Esophagus (tissue), 2 donors: Measurements from ENCODE around the gene GCLC. TPM values are rescaled to one million over a fixed set of nuclear protein-coding genes. Genes with fewer than 3 reads are reported as not detected.

Source experiments
- H3K27ac ChIP-seq, 2 donors: one replicate each; pipeline ENCODE4 v1.5.1; 2013; ENCODE audit warnings: low read depth in 2 of 2, mild to moderate bottlenecking in 2 of 2, inconsistent platforms in 1 of 2, low read length in 1 of 2, moderate library complexity in 1 of 2
- H3K27me3 ChIP-seq, 2 donors: one replicate each; pipeline ENCODE4 v1.6.1; 2013; ENCODE audit warnings: low read length in 2 of 2, control low read depth in 1 of 2, mild to moderate bottlenecking in 1 of 2; ENCODE audit not compliant: insufficient read depth in 2 of 2, control insufficient read depth in 1 of 2
- H3K36me3 ChIP-seq, 2 donors: one replicate each; pipeline ENCODE4 v1.6.1; 2013; ENCODE audit warnings: low read length in 1 of 2; ENCODE audit not compliant: control insufficient read depth in 2 of 2, insufficient read depth in 2 of 2
- H3K4me1 ChIP-seq, 2 donors: one replicate each; pipeline ENCODE4 v1.6.1; 2013; ENCODE audit warnings: low read length in 1 of 2; ENCODE audit not compliant: control insufficient read depth in 2 of 2, insufficient read depth in 2 of 2
- H3K4me3 ChIP-seq, 2 donors: one replicate each; pipeline ENCODE4 v1.5.1; 2013; ENCODE audit warnings: low read length in 2 of 2, mild to moderate bottlenecking in 2 of 2, low read depth in 1 of 2, moderate library complexity in 1 of 2
- H3K9me3 ChIP-seq, 2 donors: one replicate each; pipeline ENCODE4 v1.6.1; 2013; ENCODE audit warnings: mild to moderate bottlenecking in 2 of 2, low read depth in 1 of 2, low read length in 1 of 2, moderate library complexity in 1 of 2; ENCODE audit not compliant: control insufficient read depth in 2 of 2, insufficient read depth in 1 of 2
- WGBS, 2 donors: extraction: QIAGEN DNeasy Blood & Tissue Kit; methylation state at CpG; one replicate each; pipeline ENCODE4 v1.1.7; 2013; 5-methylcytosine and 5-hydroxymethylcytosine counted together
- polyA plus RNA-seq, 2 donors: library from polyadenylated mRNA; stranded (reverse); fragments of 200-250 nt; gene quantifications; one replicate each; pipeline ENCODE4 v1.2.3, GENCODE V29; 2013
- donor health status: healthy with polysubstance abuse.
- donor health status: Bipolar disorder and iron deficiency.

Gene GCLC
- polyA plus RNA-seq, 2 donors = 12.9 to 22.6 TPM

DNA sequence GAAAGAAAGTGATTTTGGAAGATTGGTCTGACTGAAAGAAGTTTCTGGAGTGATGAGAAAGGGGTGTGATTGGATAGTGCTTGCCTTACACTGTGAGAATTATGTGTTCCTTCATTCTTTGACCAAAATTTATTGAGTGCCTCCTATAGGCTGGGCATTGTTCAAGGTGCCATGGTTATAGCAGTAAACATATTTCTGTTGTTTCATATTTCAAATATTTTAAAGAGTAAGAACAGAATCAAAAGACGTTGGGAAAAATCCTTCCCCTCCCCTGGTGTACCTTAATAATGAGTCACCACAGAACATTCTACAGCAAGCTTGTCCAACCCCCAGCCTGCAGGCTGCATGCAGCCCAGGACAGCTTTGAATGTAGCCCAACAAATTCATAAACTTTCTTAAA, 78.6 kb downstream of the GCLC start:
- WGBS, 2 donors = 22 to 26% methylated on average over 1 of the region's 1 CpG
- Histone ChIP-seq H3K36me3 (no peaks in the 10 kb centered on the region), H3K9me3 (no peaks in the 10 kb centered on the region), H3K27me3 (no peaks in the 10 kb centered on the region), H3K27ac (no peak overlapping the region), H3K4me1 (peaks cover 0 to 1% of the 10 kb centered on the region in 2 donors), H3K4me3 (no peak overlapping the region)

DNA sequence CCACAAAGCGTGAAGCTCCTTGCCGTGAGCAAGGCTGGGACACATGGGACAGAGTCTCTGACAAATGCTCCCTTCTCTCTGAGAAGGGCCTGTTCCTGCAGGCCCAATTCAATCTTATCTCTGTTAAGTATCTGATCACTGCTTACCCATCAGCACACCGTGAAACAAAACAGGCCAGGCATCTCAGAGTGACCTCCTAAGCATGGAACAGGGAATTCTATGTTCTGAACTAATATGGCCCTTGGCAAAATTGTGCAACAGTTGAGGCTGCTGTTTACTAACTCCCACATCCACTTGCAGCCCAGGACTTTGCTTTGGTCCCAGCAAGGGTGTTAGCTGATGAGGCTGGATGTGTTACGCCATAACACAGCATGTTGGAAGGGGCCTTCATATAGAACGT, 79.2 kb downstream of the GCLC start:
- Histone ChIP-seq H3K9me3 (no peaks in the 10 kb centered on the region), H3K27me3 (no peaks in the 10 kb centered on the region), H3K4me3 (no peak overlapping the region), H3K4me1 (peaks cover 0 to 1% of the 10 kb centered on the region in 2 donors), H3K36me3 (no peaks in the 10 kb centered on the region), H3K27ac (no peak overlapping the region)
- 66 to 77% methylated on average over 5 of the region's 5 CpGs for WGBS, 2 donors

DNA sequence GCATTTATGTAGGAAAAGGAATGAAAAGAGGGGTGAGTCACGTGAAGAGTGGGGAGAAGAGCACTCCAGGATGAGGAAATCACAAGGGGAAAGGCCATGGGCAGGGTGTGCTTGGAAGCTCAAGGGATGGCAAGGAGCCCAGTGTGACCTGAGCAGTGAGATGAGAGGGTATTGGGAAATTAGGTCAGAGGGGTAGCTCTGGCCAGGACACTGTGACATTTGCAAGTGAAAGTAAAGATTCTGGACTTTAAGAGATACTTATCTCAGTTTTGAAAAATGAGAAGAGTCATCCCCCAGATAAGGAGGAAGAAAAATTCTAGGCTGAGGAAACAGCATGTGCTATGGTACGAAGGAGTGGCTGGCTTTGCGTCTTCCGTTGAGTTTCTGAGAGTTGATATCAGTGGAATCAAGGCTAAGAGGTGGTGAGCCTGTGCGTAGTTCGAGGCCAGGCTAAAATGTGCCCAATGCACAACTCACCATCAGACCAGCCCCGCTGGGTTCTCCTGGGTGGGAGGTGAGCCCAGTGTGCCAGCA, 79.9 kb downstream of the GCLC start:
- Histone ChIP-seq H3K4me3 (no peak overlapping the region), H3K4me1 (peaks cover 0 to 1% of the 10 kb centered on the region in 2 donors), H3K9me3 (no peaks in the 10 kb centered on the region), H3K36me3 (no peaks in the 10 kb centered on the region), H3K27ac (no peak overlapping the region), H3K27me3 (no peaks in the 10 kb centered on the region)
- 88 to 90% methylated on average over 7 of the region's 7 CpGs for WGBS, 2 donors

DNA sequence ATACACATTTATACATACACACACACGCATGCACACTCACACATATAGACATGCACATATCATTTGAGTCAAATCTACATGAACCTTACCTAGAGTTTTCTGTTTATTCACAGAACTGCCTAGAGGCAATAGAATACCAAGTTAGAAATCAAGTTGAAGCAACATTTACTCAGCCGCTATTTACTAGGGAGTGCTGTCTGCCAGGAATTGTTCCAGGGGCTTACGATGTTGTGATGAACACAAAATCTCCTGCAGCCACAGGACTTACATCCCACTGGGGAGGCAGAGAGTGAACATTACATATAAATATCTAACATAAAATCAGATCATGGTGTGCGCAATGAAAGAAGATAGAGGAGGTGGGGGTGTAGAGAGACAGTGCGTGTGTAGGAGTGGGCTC, 80.4 kb downstream of the GCLC start:
- Histone ChIP-seq H3K4me3 (no peak overlapping the region), H3K27ac (no peak overlapping the region), H3K27me3 (no peaks in the 10 kb centered on the region), H3K4me1 (peaks cover 0 to 1% of the 10 kb centered on the region in 2 donors), H3K9me3 (no peaks in the 10 kb centered on the region), H3K36me3 (no peaks in the 10 kb centered on the region)
- WGBS, 2 donors = 84 to 93% methylated on average over 5 of the region's 5 CpGs

DNA sequence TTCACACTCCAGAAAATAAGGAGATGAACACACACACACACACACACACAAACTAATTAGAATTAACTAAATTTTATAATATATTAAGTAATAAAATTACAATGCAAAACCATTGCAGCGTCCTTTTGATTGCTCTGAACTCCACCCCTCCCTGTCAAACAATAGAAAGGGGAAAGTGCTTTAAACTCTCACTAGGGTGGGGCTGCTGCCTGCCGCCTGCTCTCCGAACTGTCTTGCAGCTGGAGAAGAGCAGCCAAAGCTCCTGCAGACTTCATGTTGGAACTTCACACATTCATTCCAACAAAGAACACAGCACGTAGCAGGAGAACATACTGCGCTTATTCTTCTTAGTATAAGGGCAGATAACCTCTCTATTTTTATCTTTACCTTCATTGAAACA, 83.2 kb downstream of the GCLC start:
- H3K36me3 ChIP-seq = no peaks in the 10 kb centered on the region
- WGBS, 2 donors = 27 to 40% methylated on average over 5 of the region's 5 CpGs
- peaks cover 0 to 1% of the 10 kb centered on the region in 2 donors for H3K4me1 ChIP-seq
- no peaks in the 10 kb centered on the region for H3K27me3 ChIP-seq
- H3K27ac ChIP-seq = no peak overlapping the region
- H3K4me3 ChIP-seq = no peak overlapping the region
- no peaks in the 10 kb centered on the region for H3K9me3 ChIP-seq

DNA sequence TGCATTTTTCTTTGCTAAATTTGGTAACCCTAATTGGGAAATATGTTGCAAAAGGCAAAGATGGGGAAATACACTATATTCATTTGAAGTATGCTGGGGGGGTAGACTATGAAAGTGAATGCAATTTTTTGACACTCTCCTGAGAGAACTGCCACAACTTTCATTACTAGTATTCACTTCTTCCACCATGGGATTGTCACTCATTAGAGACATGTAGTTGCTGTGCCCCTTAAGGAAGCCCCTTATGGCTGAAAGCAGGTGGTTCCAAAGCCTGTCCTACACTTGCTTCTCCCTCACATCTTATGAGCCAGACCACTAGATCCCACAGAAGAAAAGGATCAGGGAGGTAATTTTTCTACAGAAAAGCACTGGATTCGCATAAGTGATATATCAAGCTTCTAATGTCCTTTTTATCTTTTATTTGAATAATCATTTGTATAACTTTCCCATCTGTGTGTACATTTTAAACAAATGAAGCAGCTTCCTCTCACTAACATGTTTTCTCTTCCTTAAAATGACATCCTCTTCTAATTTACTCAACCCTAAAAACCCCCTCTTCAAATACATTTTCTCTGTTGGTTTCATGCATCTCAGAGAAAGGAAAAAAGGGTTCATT, 83.8 kb downstream of the GCLC start:
- 59 to 64% methylated on average over 1 of the region's 1 CpG for WGBS, 2 donors
- Histone ChIP-seq H3K36me3 (no peaks in the 10 kb centered on the region), H3K4me1 (peaks cover 0 to 1% of the 10 kb centered on the region in 2 donors), H3K9me3 (no peaks in the 10 kb centered on the region), H3K27ac (no peak overlapping the region), H3K27me3 (no peaks in the 10 kb centered on the region), H3K4me3 (no peak overlapping the region)

DNA sequence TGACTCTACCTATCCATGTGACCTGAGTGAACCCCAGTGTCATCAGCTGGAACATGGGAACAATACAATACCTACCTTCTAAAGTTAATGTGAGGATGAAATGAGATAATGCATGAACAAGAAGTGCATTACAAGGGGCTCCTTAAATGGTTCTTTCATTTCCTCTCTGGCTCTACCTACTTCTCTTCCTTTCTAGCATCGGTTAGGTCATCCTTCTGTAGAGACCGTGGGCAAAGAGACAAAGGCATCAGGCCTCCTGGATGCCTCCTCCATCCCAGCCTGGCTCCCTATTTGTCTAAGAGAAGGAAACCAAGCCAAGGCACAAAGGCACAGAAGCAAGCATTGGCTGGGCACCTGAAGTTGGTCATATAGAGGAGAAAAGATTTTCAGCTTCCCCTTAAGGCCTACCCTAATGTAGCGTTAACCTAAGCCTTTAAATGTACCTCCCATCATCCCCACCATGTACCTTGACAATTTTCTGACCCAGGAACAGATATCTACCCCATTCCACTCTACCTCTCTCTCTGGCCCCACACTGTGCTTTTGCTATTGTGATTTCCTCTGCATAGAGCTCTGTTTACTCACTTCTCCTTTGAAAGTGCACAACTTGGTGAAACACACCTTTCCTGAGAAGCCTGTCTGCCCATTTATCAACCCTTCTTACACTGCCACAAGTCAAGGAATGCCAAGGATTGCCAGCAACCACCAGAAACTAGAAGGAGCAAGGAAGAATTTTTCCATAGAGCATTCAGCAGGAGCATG, 86.6 kb downstream of the GCLC start:
- Histone ChIP-seq H3K4me1 (peaks cover 0 to 1% of the 10 kb centered on the region in 2 donors), H3K36me3 (no peaks in the 10 kb centered on the region), H3K27ac (no peak overlapping the region), H3K4me3 (no peak overlapping the region), H3K27me3 (no peaks in the 10 kb centered on the region), H3K9me3 (no peaks in the 10 kb centered on the region)
- 91 to 93% methylated on average over 3 of the region's 3 CpGs for WGBS, 2 donors

DNA sequence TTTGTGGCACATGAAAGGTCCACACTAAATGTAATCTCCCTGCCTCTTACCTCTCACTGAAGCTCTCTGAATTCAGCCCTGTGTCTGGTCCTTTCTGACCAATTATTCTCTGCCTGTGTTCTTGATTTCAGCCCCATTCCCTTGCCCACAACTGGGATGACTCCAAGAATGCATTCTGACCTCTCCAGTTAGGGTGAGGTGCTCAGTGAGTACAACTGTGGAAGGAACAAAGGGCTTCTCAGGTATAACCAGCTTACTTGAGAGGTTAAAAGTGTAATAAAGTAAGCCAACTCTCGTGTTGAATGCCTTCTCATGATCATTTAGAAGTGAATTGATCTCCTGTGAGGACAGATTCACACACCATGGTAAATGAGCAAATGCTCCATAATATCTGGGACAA, 88.1 kb downstream of the GCLC start:
- Histone ChIP-seq H3K27ac (no peak overlapping the region), H3K27me3 (no peaks in the 10 kb centered on the region), H3K36me3 (no peaks in the 10 kb centered on the region), H3K4me1 (peaks cover 0 to 1% of the 10 kb centered on the region in 2 donors), H3K9me3 (no peaks in the 10 kb centered on the region), H3K4me3 (no peak overlapping the region)
- WGBS, 2 donors = 60 to 72% methylated on average over 1 of the region's 1 CpG

DNA sequence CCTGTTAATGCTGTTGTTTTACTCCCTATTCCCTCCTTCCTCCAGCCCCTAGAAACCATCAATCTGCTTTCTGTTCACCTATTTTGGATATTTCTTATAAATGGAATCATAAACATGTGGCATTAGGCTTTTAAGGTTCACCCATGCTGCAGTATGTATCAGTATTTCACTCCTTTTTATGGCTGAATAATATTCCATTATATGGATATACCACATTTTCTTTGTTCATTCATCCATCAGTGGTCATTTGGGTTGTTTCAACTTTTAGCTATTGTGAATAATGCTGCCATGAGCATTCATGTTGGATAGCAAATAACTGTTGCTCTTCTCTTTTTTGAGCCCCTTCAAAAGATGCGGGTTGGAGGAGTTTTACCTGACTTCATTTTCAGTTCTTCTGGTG, 89.2 kb downstream of the GCLC start:
- H3K27me3 ChIP-seq = no peaks in the 10 kb centered on the region
- no peaks in the 10 kb centered on the region for H3K4me1 ChIP-seq
- no peaks in the 10 kb centered on the region for H3K9me3 ChIP-seq
- WGBS, 2 donors = 100% methylated on average over 1 of the region's 1 CpG
- H3K27ac ChIP-seq = no peak overlapping the region
- no peaks in the 10 kb centered on the region for H3K36me3 ChIP-seq
- no peak overlapping the region for H3K4me3 ChIP-seq
